NT2/D1 (cell line): ENCODE results near the gene PHGDH.

Experiments used
- SUZ12 ChIP-seq: IDR thresholded peaks from 2 replicates; pipeline ENCODE4 v1.6.1; 2011; ENCODE audit not compliant: insufficient read length, insufficient read depth; ENCODE audit errors: extremely low read depth
- YY1 ChIP-seq: IDR thresholded peaks from 2 replicates; pipeline ENCODE4 v1.6.1; 2011; ENCODE audit not compliant: insufficient read length, insufficient read depth
- ZNF274 ChIP-seq: IDR thresholded peaks from 2 replicates; pipeline ENCODE4 v1.6.1; 2011; ENCODE audit warnings: mild to moderate bottlenecking, low read depth, low read length

- TF ChIP-seq YY1: no peak
- no peak for TF ChIP-seq ZNF274
- TF ChIP-seq SUZ12: no peak
Measured at GRCh38 chr1:119674111-119674526, 37.6 kb upstream of the PHGDH start.
